Testis (tissue), 5 donors: ENCODE measurements around the gene PTMA. TPM values are rescaled to one million over a fixed set of nuclear protein-coding genes. Genes with fewer than 3 reads are reported as not detected.
"Not testable (repeated sequence)": the region's sequence is repeated elsewhere in the genome, so short reads cannot be mapped to it uniquely, and the experiment has no call there.

Experiments used
- DNase-seq: peaks from one replicate; pipeline ENCODE4 v3.0.0-alpha.2; 2019
- H3K27ac ChIP-seq, 2 donors: fragments of 200-600 bp; sonication (generic); one replicate each; pipeline ENCODE4 v1.5.1; 2019
- H3K27me3 ChIP-seq: fragments of 200-600 bp; sonication (generic); one replicate; pipeline ENCODE4 v1.5.1; 2019
- H3K36me3 ChIP-seq: fragments of 200-600 bp; sonication (generic); one replicate; pipeline ENCODE4 v1.5.1; 2017; ENCODE audit warnings: low read depth; ENCODE audit errors: missing control alignments
- H3K4me1 ChIP-seq: fragments of 200-600 bp; sonication (generic); one replicate; pipeline ENCODE4 v1.5.1; 2019
- H3K4me3 ChIP-seq, 2 donors: fragments of 200-600 bp; sonication (generic); one replicate each; pipeline ENCODE4 v1.5.1; 2017 to 2019
- H3K9me3 ChIP-seq: fragments of 200-600 bp; sonication (generic); one replicate; pipeline ENCODE4 v1.5.1; 2017
- CTCF ChIP-seq, 3 experiments: fragments of 450-650 bp in 2 of 3; fragments of 200-600 bp in 1 of 3; sonication (generic) in 1 of 3; IDR thresholded peaks; one replicate each; pipeline ENCODE4 v1.5.1; 2016 to 2019; ENCODE audit warnings: antibody characterized with exemption in 3 of 3, mild to moderate bottlenecking in 2 of 3, moderate library complexity in 1 of 3
- POLR2A ChIP-seq: fragments of 450-650 bp; IDR thresholded peaks from one replicate; pipeline ENCODE4 v1.6.1; 2017; ENCODE audit warnings: antibody characterized with exemption, mild to moderate bottlenecking, moderate library complexity
- WGBS, 2 donors: methylation state at CpG; one replicate each; pipeline ENCODE4 v1.1.5; 2018; 5-methylcytosine and 5-hydroxymethylcytosine counted together
- intact Hi-C: fragments of 100-400 bp; cut with DNase I; formaldehyde crosslinking; loops from one replicate; pipeline ENCODE4 v1.15.1; 2023; ENCODE audit warnings: low total_unique reads
- long read RNA-seq, 2 donors: transcript quantifications; one replicate each; lab custom pipeline, GENCODE V29; 2026
- polyA plus RNA-seq: library from polyadenylated mRNA; stranded (reverse); fragments of 350-450 nt; fragmentation: Illumina TruSeq; extraction: RNeasy Lipid Tissue Mini Kit (QIAGEN cat#74804); gene quantifications from one replicate; pipeline ENCODE4 v1.2.3, GENCODE V29; 2014; ENCODE audit warnings: low read depth, low replicate concordance; ENCODE audit not compliant: insufficient read depth
- total RNA-seq, 2 donors: library from RNA; depleted of rRNA; stranded (reverse); fragments of >200 nt; gene quantifications; one replicate each; pipeline ENCODE4 v1.2.3, GENCODE V29; 2016

Gene PTMA
- total RNA-seq (100 to 1,000 TPM; 278 to 311 TPM), polyA plus RNA-seq (583 TPM)
- long read RNA-seq, donor 1, transcript PTMA-202 (5 exons, 1,221 nt) = major isoform, 554 of 802 reads
- long read RNA-seq, donor 1, transcript PTMA-211 (4 exons, 621 nt) = minor isoform, 8 of 802 reads
- long read RNA-seq, donor 1, transcript PTMA-201 (5 exons, 1,212 nt) = minor isoform, 49 of 802 reads
- long read RNA-seq, donor 1, partial matches to known transcripts = 120 of 802 reads
- long read RNA-seq, donor 1, other reads (novel, unspliced or antisense) = 68 of 802 reads
- long read RNA-seq, donor 2, transcript PTMA-201 (5 exons, 1,212 nt) = minor isoform, 42 of 617 reads
- long read RNA-seq, donor 2, transcript PTMA-211 (4 exons, 621 nt) = minor isoform, 14 of 617 reads
- long read RNA-seq, donor 2, transcript PTMA-202 (5 exons, 1,221 nt) = major isoform, 394 of 617 reads
- long read RNA-seq, donor 2, partial matches to known transcripts = 138 of 617 reads
- long read RNA-seq, donor 2, other reads (novel, unspliced or antisense) = 27 of 617 reads

- Histone ChIP-seq H3K36me3 (no peaks in the 10 kb centered on the region), H3K4me3 (peak within 1 kb of the TSS; percentile 94 to 99), H3K4me1 (peaks cover 23% of the 10 kb centered on the region), H3K9me3 (no peaks in the 10 kb centered on the region), H3K27ac (peak within 1 kb of the TSS; percentile 98 to 100), H3K27me3 (no peaks in the 10 kb centered on the region)
- intact Hi-C loops = no loop called here
- peak; percentile 100 for DNase-seq
- 0% methylated on average over 46 of the region's 97 CpGs; no CpG with 5 or more reads in 1 of the 2 donors for WGBS, 2 donors
- TF ChIP-seq POLR2A (peak; percentile 80), CTCF (IDR thresholded peaks at IDR 0.05) (peak in 1 of 3 experiments; percentile 13)
These were observed at the start of gene PTMA for GRCh38 chr2:231707927-231708772. PTMA (plus strand) TSS chr2:231708525; CDS start chr2:231708707, 182 bp downstream.

GRCh38 chr2:231660073-231660472 lies 48.3 kb upstream of the PTMA start:
- H3K4me3 ChIP-seq, H3K4me1 ChIP-seq, intact Hi-C loops, DNase-seq, H3K27ac ChIP-seq, H3K9me3 ChIP-seq, H3K36me3 ChIP-seq, H3K27me3 ChIP-seq: not testable (repeated sequence)
- 73 to 75% methylated on average over 7 of the region's 7 CpGs for WGBS, 2 donors

- peaks cover 4% of the 10 kb centered on the region for H3K4me1 ChIP-seq
- H3K27me3 ChIP-seq = no peaks in the 10 kb centered on the region
- H3K27ac ChIP-seq = peak overlapping the region in 1 of 2 donors; percentile 92
- H3K9me3 ChIP-seq = no peaks in the 10 kb centered on the region
- H3K4me3 ChIP-seq = peak overlapping the region in 1 of 2 donors; percentile 53
- 59 to 68% methylated on average over 8 of the region's 8 CpGs for WGBS, 2 donors
- no peak for TF ChIP-seq POLR2A
- TF ChIP-seq CTCF (IDR thresholded peaks at IDR 0.05) = no peak
- intact Hi-C loops = no loop called here
- no peak for DNase-seq
- H3K36me3 ChIP-seq = no peaks in the 10 kb centered on the region
These were observed 47.5 kb upstream of the PTMA start for GRCh38 chr2:231660860-231661259.

- no peaks in the 10 kb centered on the region for H3K9me3 ChIP-seq
- intact Hi-C loops = no loop called here
- DNase-seq = no peak
- peaks cover 6% of the 10 kb centered on the region for H3K4me1 ChIP-seq
- TF ChIP-seq CTCF (IDR thresholded peaks at IDR 0.05) (no peak), POLR2A (no peak)
- H3K4me3 ChIP-seq = peak overlapping the region; percentile 53 to 56
- 48 to 53% methylated on average over 28 of the region's 28 CpGs for WGBS, 2 donors
- no peaks in the 10 kb centered on the region for H3K36me3 ChIP-seq
- H3K27ac ChIP-seq = peak overlapping the region; percentile 90 to 92
- no peaks in the 10 kb centered on the region for H3K27me3 ChIP-seq
These were observed 46.8 kb upstream of the PTMA start for GRCh38 chr2:231661422-231662027.
